NCI-H510A treated with DMSO at 0.1 percent for 48 hours (cell line): Measurements from ENCODE around the gene PLVAP.

Source experiments
- DNase-seq: peaks from one replicate; lab custom pipeline; 2025; lab: John Stamatoyannopoulos, UW

PLVAP gene

DNA sequence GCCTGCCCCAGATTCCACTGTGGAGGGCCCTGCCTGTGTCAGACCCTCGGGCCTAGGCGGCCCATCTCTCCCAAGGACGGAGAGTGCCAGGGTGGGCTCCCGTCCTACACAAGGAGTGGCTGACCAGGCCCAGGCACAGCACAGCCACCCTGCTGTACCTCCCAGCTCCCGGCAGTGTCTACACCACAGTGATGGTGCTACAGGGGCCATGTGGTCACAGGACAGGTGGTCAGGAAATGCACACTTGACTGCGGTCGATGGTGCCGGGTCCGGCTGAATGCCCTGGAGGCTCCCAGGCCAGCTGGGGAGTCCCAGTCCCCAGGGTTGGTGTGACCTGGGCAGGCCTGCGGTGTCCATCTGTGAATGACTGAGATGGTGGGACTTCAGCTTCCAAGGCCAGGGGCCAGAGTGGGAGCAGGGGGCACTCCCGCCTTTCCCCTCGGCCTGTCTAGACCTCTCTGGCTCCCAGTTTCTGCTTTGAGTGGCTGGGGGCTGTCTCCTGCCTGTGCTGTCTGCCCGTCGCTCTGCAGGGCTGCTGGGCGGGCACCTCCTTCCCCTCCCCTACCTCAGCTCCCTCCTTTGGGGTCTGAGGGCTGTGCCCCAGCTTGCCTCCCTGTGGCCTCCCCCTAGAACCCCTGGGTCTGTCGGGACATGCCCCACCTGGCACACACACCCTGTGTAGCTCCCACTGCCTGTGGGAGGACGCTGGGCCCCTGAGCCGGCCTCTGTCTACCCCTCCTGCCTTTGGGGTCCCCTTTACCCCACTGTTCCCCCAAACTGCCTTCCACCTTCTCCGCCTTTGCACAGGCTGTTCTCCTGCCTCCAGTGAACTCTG lies 55.3 kb downstream of the PLVAP start:
- no peak for DNase-seq

DNA sequence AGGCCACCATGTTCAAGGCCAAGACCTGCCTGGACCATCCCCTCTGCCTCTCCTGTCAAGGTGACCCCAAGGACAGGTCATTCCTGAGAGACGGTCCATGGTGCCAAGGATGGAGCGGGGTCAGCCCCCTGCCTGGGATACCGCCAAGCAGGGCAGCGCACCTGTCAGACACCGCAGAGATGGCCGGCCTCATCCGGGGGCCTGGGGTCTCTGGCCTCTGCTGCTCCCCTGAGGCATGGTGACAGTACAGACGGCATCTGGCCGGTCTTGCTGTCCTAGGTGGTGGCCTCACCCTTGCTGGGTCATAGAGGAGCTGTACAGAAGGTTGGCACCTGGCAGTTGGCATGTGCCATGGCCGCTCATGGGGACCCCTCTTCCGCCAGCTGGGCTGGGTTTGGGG lies 56.7 kb downstream of the PLVAP start:
- DNase-seq: no peak

DNA sequence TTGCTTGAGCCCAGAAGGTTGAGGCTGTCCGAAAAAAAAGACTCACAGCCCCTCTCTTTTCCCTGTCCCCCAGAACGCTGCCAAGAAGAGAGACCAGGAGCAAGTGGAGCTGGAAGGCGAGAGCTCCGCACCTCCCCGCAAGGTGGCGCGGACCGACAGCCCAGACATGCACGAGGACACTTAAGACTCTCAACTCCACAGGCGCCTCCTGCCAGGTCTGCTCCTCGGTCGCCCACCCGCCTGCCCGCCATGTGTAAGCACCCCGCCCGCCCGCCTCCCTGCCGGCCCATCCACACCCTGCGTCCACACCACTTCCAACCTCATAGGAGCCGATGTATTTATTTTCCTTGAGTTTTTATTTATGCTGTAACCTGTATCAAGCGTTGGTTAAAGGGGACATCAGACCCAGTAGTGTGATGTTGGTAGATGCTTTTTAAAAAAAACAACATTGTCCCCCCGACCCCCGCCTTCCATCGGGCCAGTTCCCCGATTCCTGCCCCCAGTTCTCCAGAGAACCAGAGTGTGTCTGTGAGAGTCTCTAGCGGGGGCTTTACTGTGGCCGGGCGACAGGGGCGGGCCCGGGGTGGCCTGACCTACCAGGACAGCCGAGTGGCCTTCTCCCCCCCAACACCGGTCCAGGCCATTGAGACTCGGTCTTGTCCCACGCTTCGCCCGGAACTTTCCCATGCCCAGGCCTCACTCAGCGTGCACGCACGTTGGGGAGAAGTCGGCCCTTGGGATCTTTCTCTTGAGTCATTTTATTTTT lies 57.5 kb downstream of the PLVAP start:
- no peak for DNase-seq

DNA sequence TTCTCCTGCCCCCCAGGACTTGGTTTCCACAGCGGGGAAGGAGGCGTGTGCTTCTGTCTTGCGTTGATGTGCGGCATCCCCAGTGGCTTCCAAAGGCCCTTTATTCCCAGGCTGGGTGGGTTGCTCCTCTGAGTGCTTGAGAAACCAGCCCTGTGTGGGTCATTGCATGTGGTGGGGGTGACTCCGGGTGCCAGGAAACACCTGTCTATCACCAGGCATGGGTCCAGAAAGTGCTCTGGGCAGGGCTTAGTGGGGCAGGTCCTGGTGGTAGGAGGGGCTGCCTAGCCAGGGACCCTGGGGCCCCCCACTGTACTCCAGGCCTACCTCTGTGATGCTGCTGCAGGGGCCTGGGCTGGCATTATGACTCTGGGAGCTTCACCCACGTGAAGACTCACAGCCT lies 58.2 kb downstream of the PLVAP start:
- DNase-seq: no peak

DNA sequence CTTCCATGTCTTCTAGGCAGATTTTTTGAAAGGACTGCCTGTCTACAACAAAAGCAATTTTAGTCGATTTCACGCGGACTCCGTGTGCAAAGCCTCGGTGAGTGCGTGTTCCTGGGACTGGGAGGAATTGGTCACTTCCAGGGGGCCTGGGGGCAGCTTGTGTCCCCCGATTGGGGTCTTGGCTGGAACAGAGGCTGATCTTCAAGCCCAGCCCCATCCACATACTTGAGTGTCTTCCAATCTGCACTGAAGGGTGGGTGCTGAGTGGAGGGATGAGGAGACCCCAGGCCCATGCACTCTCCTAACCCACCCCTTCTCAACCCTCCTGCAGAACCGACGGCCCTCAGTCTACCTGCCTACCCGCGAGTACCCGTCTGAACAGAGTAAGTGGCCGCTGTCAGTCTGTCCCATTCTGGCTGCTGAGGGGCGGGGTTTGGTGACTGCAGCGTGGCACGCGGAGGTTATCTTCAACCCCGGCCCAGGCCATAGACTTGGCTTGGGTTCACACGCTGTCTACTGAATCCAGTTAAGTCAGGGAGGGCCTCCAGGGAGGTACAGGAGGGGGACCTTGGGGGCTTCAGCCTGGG lies 63.0 kb downstream of the PLVAP start:
- no peak for DNase-seq

DNA sequence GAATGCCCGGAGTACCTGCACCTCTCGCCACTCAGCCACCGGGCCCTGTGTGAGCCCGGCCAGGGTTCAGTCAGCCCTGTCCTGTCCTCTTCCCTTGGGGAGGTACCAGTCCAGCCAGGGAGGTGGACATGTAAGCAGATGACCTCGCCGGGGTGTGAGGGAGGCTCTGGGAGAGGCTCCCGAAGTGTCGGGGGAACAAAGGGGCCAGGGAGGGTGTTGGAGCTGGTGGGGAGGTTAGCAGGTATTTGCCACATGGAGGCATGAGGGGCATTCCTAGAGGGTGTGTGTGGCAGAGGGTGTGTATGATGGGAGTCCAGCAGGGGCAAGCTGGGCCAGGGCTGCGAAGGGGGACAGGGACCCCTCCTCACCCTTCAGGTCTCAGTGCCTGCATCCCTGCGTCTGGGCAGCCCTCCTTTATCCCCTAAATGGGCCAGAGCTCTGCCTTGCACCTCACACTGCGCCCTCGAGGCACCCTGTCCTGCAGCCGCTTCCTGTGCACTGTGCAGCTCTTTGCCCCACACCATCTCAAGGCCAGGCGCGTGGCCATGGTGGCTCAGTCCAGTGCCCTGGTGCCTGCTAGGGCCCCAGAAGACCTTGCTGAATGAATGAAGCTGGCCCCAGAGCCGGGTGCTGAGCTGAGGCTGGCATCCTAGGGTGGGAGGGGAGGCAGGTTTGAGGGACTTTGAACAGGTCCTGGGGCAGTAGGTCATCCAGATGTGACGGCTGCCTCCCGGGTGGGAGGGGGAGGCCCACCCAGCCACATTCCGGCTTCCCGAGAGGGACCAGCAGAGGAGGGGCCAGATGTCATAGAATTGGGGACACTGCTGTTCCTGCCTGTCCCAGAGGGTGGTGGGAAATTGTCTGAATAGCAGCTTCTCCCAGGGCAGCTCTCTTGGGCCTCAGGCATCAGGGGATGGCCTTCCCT lies 64.7 kb downstream of the PLVAP start:
- no peak for DNase-seq

DNA sequence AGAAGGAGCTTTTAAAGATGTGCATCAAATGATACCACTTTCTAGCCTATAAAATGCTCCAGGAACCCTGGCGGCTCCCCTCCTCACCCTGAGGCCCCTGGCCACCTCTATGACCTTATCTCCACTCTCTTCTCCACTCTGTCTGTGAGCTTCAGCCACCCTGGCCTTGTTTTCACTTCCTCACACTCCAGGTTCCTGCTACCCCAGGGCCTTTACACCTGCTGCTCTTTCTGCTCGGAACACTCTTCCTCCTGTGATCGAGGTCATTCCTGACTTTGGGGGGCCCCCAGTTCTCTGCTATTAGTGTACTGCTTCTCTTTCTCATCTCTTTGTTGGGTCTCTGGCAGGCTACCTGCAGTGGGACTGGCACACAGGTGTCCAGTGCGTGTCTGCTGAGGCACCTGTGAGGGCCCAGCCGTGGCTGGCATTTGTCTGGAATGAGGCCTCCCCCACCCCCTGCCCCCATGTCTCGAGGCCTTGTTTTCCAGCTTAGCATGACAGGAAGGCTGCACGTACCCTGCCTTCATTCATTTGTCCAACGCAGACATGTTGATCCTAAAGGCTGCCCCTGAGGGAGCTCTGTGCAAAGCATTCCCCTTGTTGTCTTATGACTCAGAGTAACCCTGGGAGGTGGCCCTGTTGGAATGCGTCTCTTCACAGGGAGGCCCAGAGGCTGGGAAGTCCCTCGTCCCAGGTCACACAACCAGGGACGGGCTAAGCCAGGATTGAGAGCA lies 65.5 kb downstream of the PLVAP start:
- no peak for DNase-seq

DNA sequence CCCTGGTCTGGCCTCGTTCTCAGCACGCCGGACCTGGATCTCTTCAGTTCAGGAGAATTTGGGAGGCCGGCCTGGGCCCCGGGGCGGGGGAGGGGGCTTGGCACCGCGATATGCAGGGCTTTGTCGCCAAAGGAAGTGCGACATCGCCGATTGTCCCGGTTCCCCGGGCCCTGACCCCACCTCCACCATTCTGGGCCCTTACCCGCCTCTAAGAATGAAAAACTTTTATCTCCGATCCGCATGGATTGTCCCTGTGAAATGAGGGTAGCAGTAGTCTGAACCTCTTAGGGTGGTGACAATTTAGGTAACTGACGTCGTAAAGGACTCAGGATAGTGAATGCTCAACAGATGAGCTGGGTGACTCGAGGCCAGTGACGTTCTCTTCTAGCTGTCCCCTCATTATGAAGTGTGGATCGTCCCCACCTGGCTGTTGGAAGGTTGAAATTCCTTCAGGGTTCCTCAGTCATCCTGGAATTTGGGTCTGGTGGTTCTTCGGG lies 67.1 kb downstream of the PLVAP start:
- DNase-seq: no peak

DNA sequence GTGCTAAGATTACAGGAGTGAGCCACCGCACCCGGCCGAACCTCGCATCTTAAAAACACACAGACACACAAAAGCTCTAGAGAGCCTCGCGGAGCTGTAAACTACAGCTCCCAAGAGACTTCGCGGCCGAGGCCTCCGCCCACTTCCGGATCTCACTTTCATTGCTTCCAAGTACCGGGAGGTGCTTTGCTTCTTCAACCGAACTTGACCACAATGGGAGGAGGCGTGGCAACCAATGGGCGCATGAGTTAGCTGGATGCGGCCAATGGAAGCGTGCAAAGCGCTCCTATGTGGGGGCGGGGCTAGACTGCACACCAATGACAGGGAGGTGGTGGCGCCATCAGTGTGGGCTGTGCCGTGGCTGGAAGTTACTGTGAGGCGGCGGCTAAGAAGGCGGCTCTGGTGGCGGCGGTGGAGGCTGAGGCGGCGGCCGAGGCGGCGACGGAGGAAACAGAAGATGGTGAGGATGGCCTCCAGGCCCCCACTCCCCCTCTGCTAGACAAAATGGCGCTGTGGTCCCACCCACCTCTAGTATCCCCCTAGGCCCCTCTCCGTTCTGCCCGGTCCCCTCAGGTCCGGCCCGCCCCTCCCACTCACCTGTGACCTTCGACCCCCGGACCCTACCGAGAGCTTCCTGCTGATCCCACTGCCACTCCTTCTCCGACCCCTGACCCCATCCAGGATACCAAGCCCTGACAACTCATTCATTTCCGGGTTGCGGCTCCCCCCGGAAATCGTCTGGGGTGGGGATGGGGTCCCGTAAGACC lies 67.8 kb downstream of the PLVAP start, which contains the start of gene DDA1:
Gene DDA1 (plus strand): TSS at position 366 of the 767 bp plus-strand sequence. CDS start 92 bp downstream, at position 458.
- DNase-seq: peak; percentile 99

DNA sequence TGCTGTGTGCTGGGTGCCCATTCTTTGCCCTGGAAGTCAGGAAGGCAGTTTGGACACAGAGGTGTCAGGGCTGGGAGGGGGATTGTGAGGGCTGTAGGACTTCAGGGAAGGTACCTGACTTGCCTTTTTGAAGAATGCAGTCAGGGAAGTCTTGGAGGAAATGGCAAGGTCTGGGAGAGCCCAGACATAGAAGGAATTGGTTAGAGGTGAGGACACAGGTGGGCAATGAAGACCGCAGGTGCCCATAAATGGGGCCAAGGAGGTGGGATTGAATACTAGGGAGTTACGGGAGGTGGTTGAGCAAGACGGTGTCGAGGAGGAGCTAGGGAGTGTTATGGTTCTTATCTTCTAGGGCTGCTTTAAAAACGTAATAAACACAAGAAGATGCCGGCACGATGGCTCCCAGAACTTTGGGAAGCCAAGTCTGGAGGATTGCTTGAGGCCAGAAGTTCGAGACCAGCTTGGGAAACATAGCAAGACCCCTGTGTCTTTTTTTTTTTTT lies 69.2 kb downstream of the PLVAP start:
- DNase-seq: no peak

DNA sequence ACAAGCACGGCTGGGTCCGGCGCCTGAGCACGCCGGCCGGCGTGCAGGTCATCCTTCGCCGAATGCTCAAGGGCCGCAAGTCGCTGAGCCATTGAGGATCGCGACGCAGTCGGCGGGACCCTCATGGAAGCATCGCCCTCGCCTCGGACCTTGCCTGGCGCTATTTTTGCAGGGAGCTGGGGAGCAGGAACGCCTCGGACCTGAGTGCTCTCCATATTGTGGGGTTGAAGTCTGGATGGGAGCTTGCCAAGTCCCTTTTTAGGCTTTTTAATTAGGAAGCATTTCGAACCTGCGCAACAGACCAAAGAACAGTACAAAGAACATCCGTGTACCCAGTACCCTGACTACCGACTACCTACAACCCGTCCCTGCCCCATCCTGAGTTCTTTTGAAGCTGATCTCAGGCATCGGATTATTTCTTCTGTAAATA lies 70.8 kb downstream of the PLVAP start:
- DNase-seq: no peak

DNA sequence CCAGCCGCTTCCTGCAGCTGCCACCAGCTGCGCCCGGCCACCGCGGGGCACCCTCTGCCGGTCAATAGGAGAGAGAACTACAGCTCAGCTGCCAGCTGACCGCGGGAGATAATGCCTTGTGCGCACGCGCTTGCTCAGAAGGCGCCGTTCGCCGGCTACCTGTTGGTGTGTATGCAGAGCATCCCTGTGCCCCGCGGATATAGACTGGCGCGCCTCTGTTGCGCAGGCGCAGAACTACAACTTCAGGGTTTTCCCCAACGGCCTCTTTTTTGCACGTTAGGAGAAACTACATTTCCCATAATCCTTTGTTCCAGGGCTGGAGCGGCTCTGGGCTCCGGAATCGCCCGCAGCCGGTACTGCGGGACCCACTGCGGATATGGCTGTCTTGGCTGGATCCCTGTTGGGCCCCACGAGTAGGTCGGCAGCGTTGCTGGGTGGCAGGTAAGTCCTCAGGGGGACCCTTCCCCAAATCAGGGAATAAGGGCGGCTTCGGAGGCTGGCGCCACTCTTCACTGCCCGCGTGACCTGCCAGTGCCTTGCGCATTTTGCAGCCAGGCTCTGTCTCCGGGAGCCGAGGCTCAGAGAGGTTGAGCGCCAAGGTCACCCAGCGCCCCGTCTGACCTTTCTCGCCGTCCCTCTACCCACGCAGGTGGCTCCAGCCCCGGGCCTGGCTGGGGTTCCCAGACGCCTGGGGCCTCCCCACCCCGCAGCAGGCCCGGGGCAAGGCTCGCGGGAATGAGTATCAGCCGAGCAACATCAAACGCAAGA lies 71.4 kb downstream of the PLVAP start, which contains the start of gene MRPL34:
Gene MRPL34 (plus strand): TSS at position 356 of the 768 bp plus-strand sequence. CDS start 21 bp downstream, at position 377.
- DNase-seq: peak; percentile 99

DNA sequence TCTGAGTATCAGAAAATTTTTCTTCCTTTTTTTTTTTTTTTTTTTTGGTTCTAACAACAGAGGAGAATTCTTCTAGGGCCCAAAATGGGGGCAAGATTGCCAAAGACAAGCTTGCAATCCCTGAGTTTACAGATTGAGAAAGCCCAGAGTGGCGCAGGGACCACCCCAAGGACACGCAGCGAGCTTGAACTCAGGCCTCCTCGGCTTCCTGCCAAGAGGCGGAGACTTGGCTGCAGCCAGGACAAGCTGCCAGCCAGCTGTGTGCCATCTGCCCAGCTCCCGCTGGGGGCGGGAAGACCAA lies 72.0 kb downstream of the PLVAP start:
- no peak for DNase-seq

DNA sequence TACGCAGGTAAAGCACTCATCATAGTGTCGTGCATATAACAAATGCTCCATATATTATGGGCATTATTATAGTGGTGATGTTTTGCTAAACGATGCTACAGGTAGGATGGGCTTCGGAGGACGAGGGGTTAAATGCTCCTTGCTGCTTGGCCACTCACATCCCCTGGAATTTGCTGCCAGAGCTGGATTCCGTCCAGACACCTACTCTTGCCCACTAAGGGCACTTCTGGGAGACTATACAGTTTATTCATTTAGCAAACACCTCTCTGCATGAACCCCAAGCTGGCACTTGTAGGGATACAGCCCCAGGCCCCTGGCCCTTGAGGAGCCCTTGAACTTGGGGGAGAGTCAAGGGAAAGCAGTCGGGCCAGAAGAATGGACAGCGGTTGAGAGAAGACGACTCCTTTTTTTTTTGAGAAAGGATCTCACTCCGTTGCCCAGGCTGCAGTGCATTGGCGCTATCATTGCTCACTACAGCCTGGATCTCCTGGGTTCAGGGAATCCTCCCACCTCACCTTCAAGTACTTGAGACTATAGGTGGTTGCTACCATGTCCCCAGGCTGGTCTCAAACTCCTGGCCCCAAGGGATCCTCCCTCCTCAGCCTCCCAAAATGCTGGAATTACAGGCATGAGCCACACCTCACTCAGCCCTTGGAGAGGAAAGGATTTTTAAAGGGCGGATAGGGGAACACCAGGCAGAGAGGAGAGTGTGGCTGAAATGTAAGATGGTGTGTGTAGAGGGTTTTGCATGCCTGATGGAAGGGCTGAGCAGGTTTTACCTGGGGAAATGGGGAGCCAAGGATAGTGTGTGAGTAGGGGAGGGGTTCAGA lies 72.5 kb downstream of the PLVAP start:
- DNase-seq: no peak

DNA sequence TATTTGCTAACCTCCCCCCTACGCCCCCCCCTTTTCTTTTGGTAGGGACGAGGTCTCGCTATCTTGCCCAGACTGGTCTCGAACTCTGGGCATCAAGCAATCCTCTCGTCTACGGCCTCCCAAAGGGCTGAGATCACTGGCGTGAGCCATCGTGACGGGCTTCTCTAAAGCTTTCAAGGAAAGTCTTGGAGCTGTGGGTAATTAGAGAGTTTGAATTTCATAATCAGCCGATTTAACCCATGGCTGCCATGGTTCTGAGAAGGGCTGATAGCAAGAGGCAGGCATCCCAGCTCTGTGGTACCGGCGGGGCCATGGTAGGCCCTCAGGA lies 73.2 kb downstream of the PLVAP start:
- no peak for DNase-seq

DNA sequence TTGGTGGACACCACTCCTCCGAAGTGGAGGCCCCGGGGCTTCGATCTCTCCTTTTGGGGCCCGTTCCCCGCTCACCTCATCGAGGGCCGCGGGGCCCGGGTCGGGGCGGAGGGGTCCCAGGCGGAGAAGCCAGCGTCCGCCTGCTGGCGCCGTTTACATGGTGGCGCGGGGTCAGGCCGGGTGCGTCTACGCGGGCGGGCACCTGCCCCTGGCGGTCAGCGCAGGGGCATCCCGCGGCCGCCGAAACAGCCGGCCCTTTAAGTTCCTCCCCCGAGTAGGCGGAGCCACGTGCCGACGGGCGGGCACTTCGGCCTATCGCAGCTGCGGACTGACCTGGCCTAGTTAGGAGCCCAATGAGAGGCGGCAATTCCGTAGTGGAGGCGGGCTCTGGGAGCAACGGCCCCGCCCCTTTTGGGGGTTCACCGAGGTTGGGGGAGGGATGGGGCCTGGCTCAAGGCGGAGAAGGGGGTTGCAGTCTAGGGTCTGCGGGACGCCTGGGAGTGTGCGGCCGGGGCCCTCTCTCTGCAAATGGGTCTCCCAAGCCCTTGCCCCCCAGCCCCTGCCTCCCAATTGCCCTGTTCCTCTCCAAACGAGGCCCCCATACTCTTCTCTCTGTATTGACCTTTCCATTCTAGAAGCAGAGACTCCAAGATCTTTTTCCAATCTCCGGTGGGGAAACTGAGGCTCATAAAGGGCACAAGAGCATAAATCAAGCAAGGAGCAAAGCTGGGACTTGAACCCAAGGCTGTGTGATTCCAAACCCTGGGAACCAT lies 73.8 kb downstream of the PLVAP start, which contains the start of gene ABHD8:
Gene ABHD8 (minus strand): TSS at position 259 of the 773 bp plus-strand sequence. CDS start 1,809 bp downstream, outside the sequence.
- DNase-seq: peak; percentile 94

DNA sequence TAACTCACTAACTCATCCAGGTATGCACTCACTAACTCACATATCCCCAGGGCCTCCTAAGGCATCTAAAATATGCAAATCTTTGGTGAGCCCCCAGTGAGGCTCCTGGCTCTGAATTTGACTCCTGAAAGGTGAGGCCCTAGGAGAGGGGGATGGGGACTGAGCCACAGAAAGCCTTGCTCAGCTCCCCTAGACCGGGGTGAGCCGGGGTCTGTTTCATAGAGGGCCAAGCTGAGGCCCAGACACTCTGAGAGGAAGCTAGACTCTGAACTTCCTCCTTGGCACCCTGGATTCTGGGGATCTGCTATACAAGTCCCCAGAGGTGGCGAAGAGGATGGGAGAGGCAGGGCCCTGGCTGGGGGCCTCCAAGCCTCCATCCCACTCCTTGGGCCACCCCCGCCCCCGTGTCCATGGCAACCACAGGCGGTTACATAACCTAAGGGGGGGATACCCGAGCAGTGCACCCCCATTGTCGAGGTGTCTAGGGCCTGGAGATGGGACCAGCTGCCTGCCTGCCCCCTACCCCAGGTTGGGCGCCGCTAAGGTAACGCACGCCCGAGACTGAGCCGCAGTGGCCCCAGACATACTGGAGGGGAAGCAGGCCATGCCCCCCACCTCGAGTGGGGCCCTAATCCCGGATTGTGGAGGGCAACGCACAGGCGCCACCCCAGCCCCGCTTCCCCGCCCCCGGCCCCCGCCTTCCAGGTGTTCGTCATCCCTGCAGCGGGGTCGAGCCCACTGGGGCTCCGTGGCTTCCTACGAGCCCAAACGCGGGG lies 74.6 kb downstream of the PLVAP start:
- no peak for DNase-seq
